Right lobe of liver (tissue), 6 donors: ENCODE measurements around the gene PDE4B. TPM values are rescaled to one million over a fixed set of nuclear protein-coding genes. Genes with fewer than 3 reads are reported as not detected.

Source experiments
- ATAC-seq, 4 donors: fragments of 200-7000 bp; cut with Tn5 transposase; one replicate each; pipeline ENCODE4 v1.9.1; 2020; ENCODE audit warnings: mild to moderate bottlenecking in 4 of 4, moderate library complexity in 4 of 4
- DNase-seq, 3 donors: peaks; one replicate each; pipeline ENCODE4 v3.0.0-alpha.2; 2020
- H3K27ac ChIP-seq, 3 donors: fragments of 200-600 bp; one replicate each; pipeline ENCODE4 v1.8.0; 2022
- H3K27me3 ChIP-seq, 2 donors: fragments of 200-600 bp; one replicate each; pipeline ENCODE4 v1.8.0; 2022
- H3K36me3 ChIP-seq, 4 donors: fragments of 200-600 bp; sonication (generic) in 1 of 4; one replicate each; pipeline versions ENCODE4 v1.5.1 to v1.8.0; 2017 to 2022; ENCODE audit warnings: control low read depth in 1 of 4
- H3K4me1 ChIP-seq, 4 donors: fragments of 200-600 bp; sonication (generic) in 1 of 4; one replicate each; pipeline versions ENCODE4 v1.5.1 to v1.8.0; 2017 to 2022; ENCODE audit warnings: control low read depth in 1 of 4
- H3K4me3 ChIP-seq, 3 donors: fragments of 200-600 bp; one replicate each; pipeline ENCODE4 v1.8.0; 2022
- H3K9me3 ChIP-seq, 4 donors: fragments of 200-600 bp; sonication (generic) in 1 of 4; one replicate each; pipeline versions ENCODE4 v1.5.1 to v1.8.0; 2017 to 2022; ENCODE audit warnings: control low read depth in 1 of 4
- POLR2A ChIP-seq: fragments of 450-650 bp; IDR thresholded peaks from one replicate; pipeline ENCODE4 v1.6.1; 2017; ENCODE audit warnings: antibody characterized with exemption, mild to moderate bottlenecking
- WGBS: methylation state at CpG from one replicate; pipeline ENCODE4 v1.1.6; 2018; ENCODE audit warnings: low coverage, low lambda C conversion rate; ENCODE audit not compliant: insufficient coverage; ENCODE audit errors: missing lambda C conversion rate; 5-methylcytosine and 5-hydroxymethylcytosine counted together
- intact Hi-C, 2 donors: fragments of 100-400 bp; cut with DNase I; formaldehyde crosslinking; loops; one replicate each; pipeline versions ENCODE4 v1.11.2 to v1.14.1; 2022
- total RNA-seq, 6 experiments: library from RNA; depleted of rRNA in 2 of 6; stranded (reverse); fragments of >200 nt in 2 of 6; fragmentation: NEBNext Ultra II Directional in 3 of 6; extraction: Animal tissue kit (Norgen Biotek cat#: 25700) in 3 of 6; gene quantifications; one replicate each; pipeline versions ENCODE4 v1.1.0 to v1.2.4, GENCODE V29; 2016 to 2023
- TF ChIP-seq, protein P1 (sequence below), 4 donors: fragments of 200-600 bp in 3 of 4; fragments of 450-650 bp in 1 of 4; IDR thresholded peaks; one replicate each; pipeline versions ENCODE4 v1.5.1 to v1.8.0; 2016 to 2022; ENCODE audit warnings: antibody characterized with exemption in 4 of 4, mild to moderate bottlenecking in 2 of 4
- donor health status: DM: no; HTN: yes; CAD: no.
- donor health status: DM: no; HTN: no; CAD: no.
- donor health status: DM: no; HTN: no; CAD: no.
- donor health status: DM: no; HTN: yes; CAD: no.
- donor health status: DM: no; HTN: yes; CAD: no.

PDE4B gene
- total RNA-seq, 6 experiments from 2014 or later, result 1.4 to 6.4 (median 2.4) TPM

DNA sequence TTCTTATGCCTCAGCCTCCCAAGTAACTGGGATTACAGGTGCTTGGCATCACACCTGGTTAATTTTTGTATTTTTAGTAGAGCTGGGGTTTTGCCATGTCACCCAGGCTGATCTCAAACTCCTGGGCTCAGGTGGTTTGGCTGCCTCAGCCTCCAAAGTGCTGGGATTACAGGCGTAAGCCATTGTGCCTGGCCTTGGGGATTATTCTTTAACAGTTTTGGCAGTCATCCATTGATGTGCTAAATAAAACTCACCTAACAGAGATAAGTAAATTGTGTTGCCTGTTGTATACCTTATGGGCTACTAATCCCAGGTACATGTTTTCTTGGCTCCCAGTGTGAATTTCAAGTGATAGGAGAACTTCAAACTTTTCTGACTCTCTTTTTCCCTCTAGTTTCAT is 35.2 kb upstream of the PDE4B start:
- no peaks in the 10 kb centered on the region for H3K9me3 ChIP-seq
- peaks cover 0 to 4% of the 10 kb centered on the region in 2 donors for H3K27me3 ChIP-seq
- peaks cover 0 to 14% (median 0%) of the 10 kb centered on the region in 4 donors for H3K4me1 ChIP-seq
- no peaks in the 10 kb centered on the region for H3K36me3 ChIP-seq
- no peak overlapping the region for H3K27ac ChIP-seq
- H3K4me3 ChIP-seq, result no peak overlapping the region
- intact Hi-C loops, result no loop called here
- TF ChIP-seq, protein P1, sequence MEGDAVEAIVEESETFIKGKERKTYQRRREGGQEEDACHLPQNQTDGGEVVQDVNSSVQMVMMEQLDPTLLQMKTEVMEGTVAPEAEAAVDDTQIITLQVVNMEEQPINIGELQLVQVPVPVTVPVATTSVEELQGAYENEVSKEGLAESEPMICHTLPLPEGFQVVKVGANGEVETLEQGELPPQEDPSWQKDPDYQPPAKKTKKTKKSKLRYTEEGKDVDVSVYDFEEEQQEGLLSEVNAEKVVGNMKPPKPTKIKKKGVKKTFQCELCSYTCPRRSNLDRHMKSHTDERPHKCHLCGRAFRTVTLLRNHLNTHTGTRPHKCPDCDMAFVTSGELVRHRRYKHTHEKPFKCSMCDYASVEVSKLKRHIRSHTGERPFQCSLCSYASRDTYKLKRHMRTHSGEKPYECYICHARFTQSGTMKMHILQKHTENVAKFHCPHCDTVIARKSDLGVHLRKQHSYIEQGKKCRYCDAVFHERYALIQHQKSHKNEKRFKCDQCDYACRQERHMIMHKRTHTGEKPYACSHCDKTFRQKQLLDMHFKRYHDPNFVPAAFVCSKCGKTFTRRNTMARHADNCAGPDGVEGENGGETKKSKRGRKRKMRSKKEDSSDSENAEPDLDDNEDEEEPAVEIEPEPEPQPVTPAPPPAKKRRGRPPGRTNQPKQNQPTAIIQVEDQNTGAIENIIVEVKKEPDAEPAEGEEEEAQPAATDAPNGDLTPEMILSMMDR (IDR thresholded peaks at IDR 0.05), result no peak
- TF ChIP-seq POLR2A, result no peak
- 33% methylated on average over 1 of the region's 1 CpG for WGBS
- no peak for DNase-seq
- peak in 3 of 4 donors; percentile 56 to 75 (median 61) for ATAC-seq

DNA sequence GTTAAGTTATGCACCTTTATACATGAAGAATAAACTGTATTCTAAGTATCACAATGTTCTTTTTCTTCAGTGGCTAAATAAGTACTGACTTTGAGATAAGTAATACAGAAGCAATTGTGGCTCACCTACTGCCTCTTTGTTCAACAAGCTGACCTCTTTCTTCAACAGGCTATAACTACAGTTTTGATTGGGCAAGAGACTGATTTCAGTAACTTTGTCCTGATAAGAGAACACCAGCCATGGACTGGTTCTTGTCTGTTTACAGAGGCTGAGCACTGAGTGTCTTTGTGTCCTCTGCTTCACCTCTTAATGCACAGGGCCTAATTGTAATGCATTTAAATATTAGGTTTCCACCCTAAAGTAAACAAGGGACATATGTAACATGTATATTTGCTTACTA is 34.6 kb upstream of the PDE4B start:
- TF ChIP-seq, protein P1 (IDR thresholded peaks at IDR 0.05), result no peak
- no peak for TF ChIP-seq POLR2A
- H3K4me1 ChIP-seq, result peaks cover 0 to 14% (median 0%) of the 10 kb centered on the region in 4 donors
- H3K27me3 ChIP-seq, result peaks cover 0 to 4% of the 10 kb centered on the region in 2 donors
- H3K9me3 ChIP-seq, result no peaks in the 10 kb centered on the region
- H3K27ac ChIP-seq, result no peak overlapping the region
- DNase-seq (no peak), ATAC-seq (peak in 3 of 4 donors; percentile 76 to 81 (median 81))
- no peaks in the 10 kb centered on the region for H3K36me3 ChIP-seq
- intact Hi-C loops, result no loop called here
- H3K4me3 ChIP-seq, result no peak overlapping the region

DNA sequence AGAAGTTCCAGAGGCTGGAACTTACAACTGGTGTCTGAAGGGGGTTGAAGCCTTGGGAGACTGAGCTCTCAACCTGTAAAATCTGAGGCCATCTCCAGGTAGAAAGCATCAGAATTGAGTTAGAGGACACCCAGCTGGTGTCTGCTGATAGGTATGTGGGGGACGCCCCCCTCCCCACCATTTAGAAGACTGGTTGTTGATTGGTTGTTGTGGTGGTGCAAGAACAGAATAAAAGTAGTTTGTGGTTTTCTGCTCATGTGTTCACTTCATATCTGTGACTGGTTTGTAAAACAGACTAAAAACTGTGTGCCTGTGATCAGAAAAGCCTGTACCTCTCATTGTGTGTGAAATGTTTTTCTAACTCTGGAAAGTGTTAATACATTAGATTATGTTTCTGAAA is 33.2 kb upstream of the PDE4B start:
- H3K27ac ChIP-seq, result no peak overlapping the region
- intact Hi-C loops, result no loop called here
- no peak overlapping the region for H3K4me3 ChIP-seq
- H3K9me3 ChIP-seq, result no peaks in the 10 kb centered on the region
- H3K27me3 ChIP-seq, result peaks cover 0 to 4% of the 10 kb centered on the region in 2 donors
- 70% methylated on average over 1 of the region's 1 CpG for WGBS
- ATAC-seq (no peak), DNase-seq (no peak)
- H3K4me1 ChIP-seq, result peaks cover 0 to 14% (median 0%) of the 10 kb centered on the region in 4 donors
- TF ChIP-seq, protein P1 (IDR thresholded peaks at IDR 0.05), result no peak
- TF ChIP-seq POLR2A, result no peak
- H3K36me3 ChIP-seq, result no peaks in the 10 kb centered on the region

GRCh38 chr1:65762081-65762862 is 30.4 kb upstream of the PDE4B start:
- Histone ChIP-seq H3K36me3 (no peaks in the 10 kb centered on the region), H3K27ac (no peak overlapping the region), H3K9me3 (no peaks in the 10 kb centered on the region), H3K4me1 (peaks cover 0 to 8% (median 0%) of the 10 kb centered on the region in 4 donors), H3K4me3 (no peak overlapping the region), H3K27me3 (peaks cover 0 to 4% of the 10 kb centered on the region in 2 donors)
- WGBS, result 61% methylated on average over 7 of the region's 8 CpGs
- ATAC-seq, result no peak
- TF ChIP-seq POLR2A, result no peak
- TF ChIP-seq, protein P1 (IDR thresholded peaks at IDR 0.05), result no peak
- intact Hi-C loops, result no loop called here
- DNase-seq, result no peak
